IPS-18c (cell line): ENCODE data around the gene TIFAB.

Source experiments
- H3K4me3 ChIP-seq: 2 replicates; pipeline ENCODE4 v1.7.0; 2013; ENCODE audit warnings: low read depth, mild to moderate bottlenecking, low read length, moderate library complexity; ENCODE audit not compliant: insufficient read depth
- H3K9me3 ChIP-seq: one replicate; pipeline ENCODE4 v1.6.1; 2013; ENCODE audit warnings: mild to moderate bottlenecking, low read length, moderate library complexity; ENCODE audit not compliant: control insufficient read depth, insufficient read depth

TIFAB gene

GRCh38 chr5:135467051-135467625, 15.0 kb upstream of the TIFAB start:
- Histone ChIP-seq H3K9me3 (no peaks in the 10 kb centered on the region), H3K4me3 (no peak overlapping the region)

DNA sequence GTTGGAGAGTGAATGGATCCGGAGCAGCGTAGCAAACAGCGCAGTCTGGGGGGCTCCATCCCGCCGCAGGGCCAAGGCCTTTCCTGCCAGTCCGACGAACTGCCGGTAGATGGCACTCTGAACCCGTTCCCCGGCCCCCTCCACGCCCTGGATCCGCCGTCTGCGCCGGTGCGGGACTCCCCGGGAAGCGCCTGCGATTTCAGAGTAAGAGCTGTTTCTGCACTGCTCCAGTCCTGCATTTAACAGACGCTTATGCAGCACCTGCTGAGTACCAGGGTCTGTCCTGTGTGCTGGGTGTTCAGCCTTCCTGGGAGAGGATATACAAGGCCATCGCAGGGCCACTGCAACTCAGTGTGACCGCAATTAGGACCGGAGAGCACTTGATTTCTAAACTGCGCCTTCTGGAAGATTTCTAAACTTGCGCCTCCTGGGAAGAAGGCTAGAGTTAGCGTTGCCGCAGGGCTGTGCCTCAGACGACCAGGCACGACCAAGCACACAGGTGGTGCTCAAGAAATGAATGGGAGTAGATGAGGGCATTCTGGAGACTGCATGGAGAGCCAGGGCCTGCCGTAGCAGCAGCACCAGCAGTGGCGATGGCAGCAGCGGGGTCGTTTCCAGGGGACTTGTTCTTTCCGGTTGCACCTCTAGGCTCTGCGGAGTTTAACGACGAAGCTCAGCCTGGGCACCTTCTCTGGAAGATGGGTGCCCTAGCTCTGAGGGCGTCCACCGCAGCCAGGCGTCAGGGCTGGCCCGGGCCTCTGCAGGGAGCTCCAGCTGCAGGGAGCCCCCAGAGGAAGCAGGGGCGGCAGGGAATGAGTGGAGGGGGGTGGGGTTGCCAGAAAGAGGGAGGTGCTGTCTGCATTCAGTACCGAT, 14.3 kb upstream of the TIFAB start:
- peak overlapping the region; percentile 39 for H3K4me3 ChIP-seq

DNA sequence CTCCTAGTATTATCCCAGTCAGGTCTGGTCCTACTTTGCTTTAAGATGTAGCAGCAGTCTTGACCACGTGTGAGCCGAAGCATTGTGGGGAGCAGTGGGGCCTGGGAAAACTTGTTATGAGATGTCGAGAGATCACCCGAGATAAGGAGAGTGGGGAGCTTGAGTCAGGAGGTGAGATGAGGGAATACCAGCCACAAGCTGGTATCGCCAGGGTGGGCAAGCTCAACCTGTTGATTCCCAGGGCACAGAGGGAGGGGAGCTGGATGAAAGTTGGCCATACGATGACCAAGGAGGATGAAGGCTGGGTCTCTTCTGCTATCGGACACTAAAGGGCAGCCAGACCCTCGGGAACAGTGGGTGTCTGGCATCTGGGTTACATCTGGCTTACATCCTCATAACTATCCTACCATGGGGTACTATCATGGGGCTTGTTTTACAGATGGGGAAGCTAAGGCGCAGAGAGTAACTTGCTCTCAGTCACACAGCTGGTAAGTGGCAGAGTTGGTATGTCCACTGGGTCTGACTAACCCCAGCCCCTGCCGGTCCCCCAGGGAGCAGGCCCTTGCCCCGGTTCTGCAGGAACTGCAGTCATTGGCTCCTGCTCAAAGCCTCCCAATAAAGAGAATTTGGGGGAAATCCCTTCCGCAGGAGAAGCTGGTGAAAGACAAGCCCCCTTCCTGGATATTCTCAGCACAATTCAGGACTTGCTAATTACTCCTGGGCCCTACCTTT, 13.4 kb upstream of the TIFAB start:
- Histone ChIP-seq H3K9me3 (no peaks in the 10 kb centered on the region), H3K4me3 (no peak overlapping the region)

More for the DNA sequence above, 14.3 kb upstream of the TIFAB start:
- no peaks in the 10 kb centered on the region for H3K9me3 ChIP-seq

DNA sequence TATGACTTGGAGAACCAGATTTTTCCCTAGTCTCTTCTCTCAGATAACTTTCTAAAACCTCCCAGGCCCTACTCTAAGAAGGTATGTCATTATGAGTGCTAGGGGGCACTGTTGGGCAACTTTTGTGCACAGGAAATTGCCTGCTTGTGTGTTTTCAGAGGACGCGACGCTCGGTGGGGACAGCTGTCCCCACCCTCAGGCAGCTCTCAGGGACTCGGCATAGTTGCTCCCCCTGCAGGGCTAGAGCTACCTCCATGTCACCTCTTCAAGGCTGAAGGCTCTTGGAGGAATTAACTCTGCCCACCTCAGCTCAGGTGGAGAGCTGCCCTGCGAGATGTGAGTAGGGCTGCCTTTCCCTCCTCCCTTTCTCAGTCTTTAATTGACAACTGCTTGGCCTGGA, 10.2 kb upstream of the TIFAB start:
- Histone ChIP-seq H3K4me3 (no peak overlapping the region), H3K9me3 (no peaks in the 10 kb centered on the region)

- Histone ChIP-seq H3K4me3 (no peak overlapping the region), H3K9me3 (no peaks in the 10 kb centered on the region)
These were observed 9.5 kb upstream of the TIFAB start for GRCh38 chr5:135461481-135462151.

DNA sequence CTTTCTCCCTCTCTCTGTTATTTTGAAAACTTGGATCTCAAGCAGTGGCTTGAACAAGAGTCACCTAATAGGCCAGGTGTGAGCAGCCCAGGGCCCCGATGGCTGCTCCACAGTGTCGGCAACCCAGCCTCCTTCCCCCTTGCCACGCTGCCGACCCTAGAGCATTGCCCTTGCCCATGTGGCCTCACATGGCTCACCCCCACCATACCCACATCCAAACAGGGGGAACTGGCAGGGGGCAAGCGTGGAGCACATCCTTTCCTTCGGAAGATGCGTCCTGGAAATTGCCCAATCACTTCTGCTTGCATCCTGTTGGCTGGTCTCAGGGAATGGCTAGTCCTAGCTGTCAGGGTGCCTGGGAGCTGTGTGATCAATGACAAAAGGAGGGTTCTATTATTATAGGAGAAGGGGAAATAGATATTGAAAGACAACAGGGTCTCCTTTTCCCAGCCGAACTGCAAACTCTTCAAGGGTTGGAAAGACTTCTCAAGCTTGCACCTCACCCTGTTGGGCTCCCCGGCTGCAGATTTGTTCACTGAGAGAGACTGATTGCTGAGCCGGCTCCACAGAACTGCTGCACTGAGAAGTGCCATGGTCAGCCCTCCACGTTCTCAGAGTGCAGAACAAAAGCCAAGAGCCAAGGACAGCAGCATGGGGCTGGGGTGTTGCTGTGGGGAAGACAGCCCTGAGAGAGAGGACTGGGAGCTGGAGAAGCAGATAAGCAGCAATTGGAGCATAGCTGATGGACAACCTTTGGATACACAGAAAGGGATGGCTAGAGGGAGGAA, 8.3 kb upstream of the TIFAB start:
- H3K4me3 ChIP-seq, result no peak overlapping the region
- no peaks in the 10 kb centered on the region for H3K9me3 ChIP-seq

GRCh38 chr5:135458921-135459331, 6.8 kb upstream of the TIFAB start:
- no peak overlapping the region for H3K4me3 ChIP-seq
- no peaks in the 10 kb centered on the region for H3K9me3 ChIP-seq

DNA sequence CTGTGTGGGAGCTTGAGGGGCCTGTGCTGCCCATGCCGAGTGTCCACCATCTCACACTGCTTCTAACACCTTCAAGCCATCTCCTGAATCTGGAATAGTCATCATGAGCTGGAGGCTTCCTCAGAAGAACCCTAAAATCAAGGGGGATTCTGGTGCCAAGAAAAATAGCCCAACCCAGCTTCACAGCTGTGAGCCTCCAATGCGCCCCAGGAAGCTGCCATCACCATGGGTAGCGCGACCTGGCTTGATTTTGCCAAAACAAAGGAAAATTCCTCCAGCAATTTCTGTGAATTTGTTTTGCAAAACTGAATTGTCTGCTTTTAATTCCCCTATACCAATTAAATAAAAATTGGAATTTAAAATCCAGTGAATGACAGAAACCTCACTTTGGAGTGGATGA, 6.2 kb upstream of the TIFAB start:
- no peak overlapping the region for H3K4me3 ChIP-seq
- H3K9me3 ChIP-seq, result no peaks in the 10 kb centered on the region

DNA sequence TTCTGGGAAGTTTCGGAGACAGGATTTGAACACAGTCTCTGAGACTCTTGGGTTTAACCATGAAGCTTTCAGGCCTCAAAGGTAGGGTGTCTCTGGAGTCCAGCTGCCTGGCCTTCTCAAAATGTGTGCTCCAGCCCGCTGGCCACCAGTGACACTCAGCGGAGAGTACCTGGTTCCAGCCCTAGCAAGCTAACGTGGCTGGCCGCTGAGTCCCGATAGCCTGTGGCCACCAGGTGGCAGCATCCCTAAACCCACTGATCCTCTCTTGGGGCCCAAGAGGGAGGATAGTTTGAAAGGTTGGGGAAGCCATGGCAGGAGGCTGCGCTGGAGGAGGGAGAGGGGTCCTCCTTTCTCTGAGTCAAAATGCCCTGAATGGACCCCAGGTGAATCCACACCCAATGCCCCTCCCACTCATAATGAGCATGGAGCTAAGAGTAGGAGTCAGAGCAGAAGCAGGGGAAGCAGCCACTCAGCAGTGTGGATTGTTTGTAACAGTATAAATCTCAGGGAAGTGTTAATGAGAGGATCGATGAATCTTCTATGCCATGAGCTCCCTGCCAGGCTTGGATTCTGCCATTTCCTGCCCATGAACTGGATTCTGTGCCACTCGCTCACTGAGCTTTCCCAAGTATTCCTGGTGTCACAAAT, 5.4 kb upstream of the TIFAB start:
- Histone ChIP-seq H3K9me3 (no peaks in the 10 kb centered on the region), H3K4me3 (no peak overlapping the region)

DNA sequence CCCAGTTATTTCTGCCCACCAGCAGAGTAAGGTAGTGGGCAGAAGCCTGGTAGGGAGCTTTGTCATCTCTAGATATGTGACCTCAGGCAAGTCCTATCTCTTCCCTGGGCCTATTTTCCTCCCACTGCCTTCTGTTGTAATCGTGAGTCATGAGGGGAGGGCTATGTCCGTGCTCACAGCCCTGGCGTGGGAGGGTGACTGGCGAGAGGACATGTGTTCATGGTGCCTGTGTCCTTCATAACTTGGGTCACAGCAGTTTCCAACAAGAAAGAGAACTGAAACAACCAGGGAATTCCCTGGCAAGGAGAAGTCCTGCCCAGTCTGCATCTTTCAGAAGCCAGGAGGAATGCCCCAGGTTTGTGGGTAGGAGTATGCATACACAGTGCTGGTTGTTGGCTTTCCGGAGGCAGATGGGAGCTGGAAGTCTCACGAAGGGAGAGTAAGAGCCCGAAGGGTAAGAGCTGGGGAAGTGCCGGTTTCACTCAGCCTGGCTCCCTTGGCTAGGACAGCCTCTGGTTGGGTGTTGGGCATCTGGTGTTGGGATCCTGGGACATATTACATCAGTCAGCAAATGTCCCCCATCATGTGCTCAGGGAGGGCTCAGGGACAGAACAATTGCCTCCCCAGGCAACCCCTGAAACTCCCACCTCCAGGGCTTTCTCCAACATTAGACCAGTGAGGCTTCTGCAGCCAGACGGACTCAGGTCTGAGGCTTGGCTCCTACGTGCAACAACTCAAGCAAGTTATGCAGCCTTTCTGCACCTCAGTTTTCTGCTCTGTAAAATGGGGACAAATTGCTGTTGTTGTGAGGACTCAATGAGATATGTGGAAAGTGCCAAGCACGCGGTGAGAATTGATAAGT, 4.3 kb upstream of the TIFAB start:
- no peak overlapping the region for H3K4me3 ChIP-seq
- no peaks in the 10 kb centered on the region for H3K9me3 ChIP-seq

DNA sequence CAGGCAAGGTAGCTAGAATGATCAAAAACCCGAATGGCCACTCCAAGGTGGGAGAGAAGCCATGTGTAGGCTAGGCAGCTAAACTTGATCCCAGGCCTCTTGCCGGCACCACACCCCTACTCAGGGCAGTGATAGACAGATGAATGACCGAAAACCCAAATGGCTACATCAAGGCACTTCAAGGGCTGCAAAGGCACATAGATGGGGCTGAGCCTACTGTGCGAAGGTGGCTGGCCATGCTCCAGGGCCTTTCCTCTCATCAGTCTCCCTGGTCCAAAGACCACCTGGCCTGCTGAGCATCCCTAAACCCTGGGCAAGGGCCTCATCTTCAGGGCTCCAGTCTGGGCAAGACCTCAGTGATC, 3.7 kb upstream of the TIFAB start:
- Histone ChIP-seq H3K4me3 (no peak overlapping the region), H3K9me3 (no peaks in the 10 kb centered on the region)

- Histone ChIP-seq H3K9me3 (no peaks in the 10 kb centered on the region), H3K4me3 (no peak overlapping the region)
These were observed 2.8 kb upstream of the TIFAB start for GRCh38 chr5:135454946-135455345.

DNA sequence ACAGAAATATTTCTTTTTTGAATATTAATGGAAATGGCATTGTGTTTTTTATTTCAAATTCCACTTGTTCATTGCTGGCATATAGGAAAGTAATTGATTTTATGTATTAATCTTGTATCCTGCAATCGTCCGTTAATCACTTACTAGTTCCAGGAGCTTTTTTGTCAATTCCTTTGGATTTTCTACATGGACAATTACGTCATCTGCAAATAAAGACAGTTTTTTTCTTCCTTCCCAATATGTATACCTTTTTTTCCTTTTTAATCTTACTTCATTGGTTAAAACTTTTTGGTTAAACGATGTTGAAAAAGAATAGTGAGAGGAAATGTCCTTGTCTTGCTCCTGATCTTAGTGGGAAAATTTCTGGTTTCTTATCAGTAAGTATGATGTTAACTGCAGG, 1.5 kb upstream of the TIFAB start:
- H3K9me3 ChIP-seq, result no peaks in the 10 kb centered on the region
- H3K4me3 ChIP-seq, result no peak overlapping the region

GRCh38 chr5:135451581-135452320, 400 bp downstream of the TIFAB start:
- H3K4me3 ChIP-seq, result no peak overlapping the region
- H3K9me3 ChIP-seq, result peaks cover 2% of the 10 kb centered on the region

DNA sequence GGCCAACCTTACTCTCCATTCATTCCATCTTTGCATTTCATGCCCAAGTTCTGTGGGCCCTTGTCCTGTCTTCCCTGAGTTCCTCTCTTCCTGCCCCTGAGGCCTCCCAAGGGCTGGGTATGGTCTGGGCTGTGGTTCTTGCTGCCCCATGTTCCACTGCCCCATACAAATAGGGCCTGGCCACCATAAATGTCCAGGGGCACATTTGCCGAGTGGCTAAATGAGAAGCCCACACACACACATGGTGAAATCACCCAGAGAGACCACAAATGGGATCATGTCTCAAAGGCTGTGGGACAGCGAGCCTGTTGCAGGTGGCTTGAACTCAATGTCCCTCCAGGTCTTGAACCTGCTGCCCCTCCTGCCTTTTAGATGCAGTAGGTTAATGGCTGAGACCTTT, 1.2 kb downstream of the TIFAB start:
- no peak overlapping the region for H3K4me3 ChIP-seq
- H3K9me3 ChIP-seq, result peaks cover 2% of the 10 kb centered on the region
